Psoas muscle (tissue), 8 donors: ENCODE data around the gene CLASP1. TPM values are rescaled to one million over a fixed set of nuclear protein-coding genes. Genes with fewer than 3 reads are reported as not detected.

ENCODE experiments used
- ATAC-seq, 4 donors: fragments of 200-7000 bp; cut with Tn5 transposase; one replicate each; pipeline ENCODE4 v1.9.1; 2020; ENCODE audit warnings: moderate library complexity in 3 of 4, mild to moderate bottlenecking in 2 of 4
- DNase-seq, 2 donors: peaks; one replicate each; pipeline ENCODE4 v3.0.0-alpha.2; 2020
- H3K27ac ChIP-seq: fragments of 200-600 bp; one replicate; pipeline ENCODE4 v1.8.0; 2022
- H3K27me3 ChIP-seq, 3 donors: fragments of 200-600 bp in 1 of 3; one replicate each; pipeline versions ENCODE4 v1.6.1 to v1.8.0; 2013 to 2022; ENCODE audit warnings: low read length in 2 of 3, mild to moderate bottlenecking in 2 of 3, moderate library complexity in 1 of 3; ENCODE audit not compliant: insufficient read depth in 3 of 3
- H3K36me3 ChIP-seq, 2 donors: fragments of 200-600 bp in 1 of 2; one replicate each; pipeline versions ENCODE4 v1.6.1 to v1.8.0; 2013 to 2022; ENCODE audit warnings: low read depth in 1 of 2, mild to moderate bottlenecking in 1 of 2, moderate library complexity in 1 of 2; ENCODE audit not compliant: insufficient read depth in 1 of 2
- H3K4me1 ChIP-seq: fragments of 200-600 bp; one replicate; pipeline ENCODE4 v1.8.0; 2022
- H3K4me3 ChIP-seq: fragments of 200-600 bp; one replicate; pipeline ENCODE4 v1.8.0; 2022; ENCODE audit warnings: mild to moderate bottlenecking
- H3K9me3 ChIP-seq: fragments of 200-600 bp; one replicate; pipeline ENCODE4 v1.8.0; 2022
- WGBS, 3 donors: extraction: QIAGEN DNeasy Blood & Tissue Kit; methylation state at CpG; one replicate each; pipeline versions ENCODE4 v1.1.6 to v1.1.7; 2013; 5-methylcytosine and 5-hydroxymethylcytosine counted together
- intact Hi-C, 2 donors: fragments of 100-400 bp; cut with DNase I; formaldehyde crosslinking; loops; one replicate each; pipeline versions ENCODE4 v1.11.0 to v1.14.2; 2022
- polyA plus RNA-seq, 3 donors: library from polyadenylated mRNA; stranded (reverse); fragments of 200-250 nt; gene quantifications; one replicate each; pipeline ENCODE4 v1.2.3, GENCODE V29; 2013
- total RNA-seq, 4 donors: library from RNA; stranded (reverse); fragmentation: NEBNext Ultra II Directional in 2 of 4; extraction: Animal tissue kit (Norgen Biotek cat#: 25700) in 2 of 4; gene quantifications; one replicate each; pipeline versions ENCODE4 v1.2.1 to v1.2.4, GENCODE V29; 2021 to 2023
- TF ChIP-seq, protein P1 (sequence below): fragments of 200-600 bp; IDR thresholded peaks from one replicate; pipeline ENCODE4 v1.8.0; 2022; ENCODE audit warnings: antibody characterized with exemption
- donor health status: healthy with polysubstance abuse.
- donor health status: DM: no; HTN: no; CAD: no; lungs with moderate emphysema.
- donor health status: Bipolar disorder and iron deficiency.
- donor health status: healthy.
- donor health status: DM: yes; HTN: yes; CAD: no.
- donor health status: DM: no; HTN: no; CAD: no.
- donor health status: DM: no; HTN: no; CAD: no.
- donor health status: DM: yes; HTN: yes; CAD: no.

Gene CLASP1
- total and polyA plus RNA-seq, 7 donors: 11.6 to 60.7 (median 38.8) TPM

DNA sequence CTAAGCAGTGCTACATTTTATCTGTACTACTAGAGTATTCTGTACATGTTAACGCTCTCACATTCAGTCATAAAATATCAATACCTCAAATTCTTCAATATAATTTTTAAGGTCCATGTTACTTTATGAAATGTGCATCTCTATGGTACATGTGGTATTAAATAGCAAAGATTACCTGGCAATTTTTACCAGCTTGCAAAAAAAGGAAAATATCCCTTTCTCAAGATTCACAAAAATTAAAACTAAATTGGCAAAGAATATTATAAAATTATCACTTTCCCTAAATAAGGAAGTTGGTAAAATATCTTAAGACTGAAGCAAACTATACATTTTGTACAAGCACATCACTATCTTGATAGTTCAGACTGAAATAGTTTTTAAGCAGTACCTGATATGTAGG lies 233.5 kb downstream of the CLASP1 start:
- TF ChIP-seq, protein P1, sequence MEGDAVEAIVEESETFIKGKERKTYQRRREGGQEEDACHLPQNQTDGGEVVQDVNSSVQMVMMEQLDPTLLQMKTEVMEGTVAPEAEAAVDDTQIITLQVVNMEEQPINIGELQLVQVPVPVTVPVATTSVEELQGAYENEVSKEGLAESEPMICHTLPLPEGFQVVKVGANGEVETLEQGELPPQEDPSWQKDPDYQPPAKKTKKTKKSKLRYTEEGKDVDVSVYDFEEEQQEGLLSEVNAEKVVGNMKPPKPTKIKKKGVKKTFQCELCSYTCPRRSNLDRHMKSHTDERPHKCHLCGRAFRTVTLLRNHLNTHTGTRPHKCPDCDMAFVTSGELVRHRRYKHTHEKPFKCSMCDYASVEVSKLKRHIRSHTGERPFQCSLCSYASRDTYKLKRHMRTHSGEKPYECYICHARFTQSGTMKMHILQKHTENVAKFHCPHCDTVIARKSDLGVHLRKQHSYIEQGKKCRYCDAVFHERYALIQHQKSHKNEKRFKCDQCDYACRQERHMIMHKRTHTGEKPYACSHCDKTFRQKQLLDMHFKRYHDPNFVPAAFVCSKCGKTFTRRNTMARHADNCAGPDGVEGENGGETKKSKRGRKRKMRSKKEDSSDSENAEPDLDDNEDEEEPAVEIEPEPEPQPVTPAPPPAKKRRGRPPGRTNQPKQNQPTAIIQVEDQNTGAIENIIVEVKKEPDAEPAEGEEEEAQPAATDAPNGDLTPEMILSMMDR: no peak
- Histone ChIP-seq H3K4me1 (no peaks in the 10 kb centered on the region), H3K36me3 (peaks cover 0 to 63% of the 10 kb centered on the region in 2 donors), H3K4me3 (no peak overlapping the region), H3K9me3 (no peaks in the 10 kb centered on the region), H3K27me3 (no peaks in the 10 kb centered on the region), H3K27ac (no peak overlapping the region)
- ATAC-seq: no peak
- WGBS, 3 donors: 95 to 98% (median 96%) methylated on average over 1 of the region's 1 CpG
- no peak for DNase-seq
- intact Hi-C loops: no loop called here

DNA sequence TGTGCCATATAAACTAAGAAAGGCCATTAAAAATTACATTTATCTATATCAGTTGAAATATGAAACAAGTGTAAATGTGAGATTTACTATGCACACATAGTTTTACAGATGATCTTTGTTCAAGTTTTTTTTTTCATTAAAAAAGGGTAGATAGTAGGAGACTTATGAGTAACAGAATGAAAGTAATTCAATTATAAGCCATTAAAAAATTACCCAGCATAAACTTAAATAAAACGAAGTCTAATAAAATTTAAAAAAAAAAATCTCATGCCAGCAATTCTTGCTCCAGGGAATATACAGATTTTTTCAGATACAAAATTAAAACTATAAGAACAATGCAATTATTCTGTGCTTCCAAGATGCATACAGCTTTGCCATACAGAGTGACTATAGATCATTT lies 236.9 kb downstream of the CLASP1 start:
- ATAC-seq (no peak), DNase-seq (no peak)
- no peaks in the 10 kb centered on the region for H3K27me3 ChIP-seq
- H3K4me1 ChIP-seq: no peaks in the 10 kb centered on the region
- H3K36me3 ChIP-seq: peaks cover 0 to 66% of the 10 kb centered on the region in 2 donors
- 86 to 92% (median 90%) methylated on average over 1 of the region's 1 CpG for WGBS, 3 donors
- TF ChIP-seq, protein P1: no peak
- H3K9me3 ChIP-seq: no peaks in the 10 kb centered on the region
- no peak overlapping the region for H3K4me3 ChIP-seq
- intact Hi-C loops: no loop called here
- H3K27ac ChIP-seq: no peak overlapping the region

DNA sequence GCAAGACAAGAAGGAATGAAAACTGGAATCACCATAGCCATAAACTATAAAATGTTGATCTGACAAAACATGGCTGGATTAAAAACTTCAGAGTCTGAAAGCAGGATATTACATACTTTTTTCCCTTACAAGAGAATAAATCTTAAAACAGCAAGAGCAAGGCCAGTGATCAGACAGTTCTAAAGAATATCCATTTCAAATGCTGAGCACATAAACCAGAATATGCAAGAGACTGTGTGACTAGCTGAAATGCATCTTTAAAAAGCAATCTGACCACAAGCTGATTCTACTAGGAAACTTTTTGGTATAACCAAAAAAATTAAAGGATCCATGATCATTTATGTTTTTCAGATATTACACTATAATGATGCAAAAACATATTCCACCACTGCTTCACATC lies 239.3 kb downstream of the CLASP1 start:
- Histone ChIP-seq H3K9me3 (no peaks in the 10 kb centered on the region), H3K4me1 (no peaks in the 10 kb centered on the region), H3K36me3 (peaks cover 0 to 75% of the 10 kb centered on the region in 2 donors), H3K27ac (no peak overlapping the region), H3K27me3 (no peaks in the 10 kb centered on the region), H3K4me3 (no peak overlapping the region)
- intact Hi-C loops: loop anchor here in 1 of 2 donors (5.0 kb wide), 1 partner anchor 47 kb away; no protein-coding TSS in a partner anchor
- TF ChIP-seq, protein P1: no peak
- DNase-seq: no peak
- no peak for ATAC-seq

DNA sequence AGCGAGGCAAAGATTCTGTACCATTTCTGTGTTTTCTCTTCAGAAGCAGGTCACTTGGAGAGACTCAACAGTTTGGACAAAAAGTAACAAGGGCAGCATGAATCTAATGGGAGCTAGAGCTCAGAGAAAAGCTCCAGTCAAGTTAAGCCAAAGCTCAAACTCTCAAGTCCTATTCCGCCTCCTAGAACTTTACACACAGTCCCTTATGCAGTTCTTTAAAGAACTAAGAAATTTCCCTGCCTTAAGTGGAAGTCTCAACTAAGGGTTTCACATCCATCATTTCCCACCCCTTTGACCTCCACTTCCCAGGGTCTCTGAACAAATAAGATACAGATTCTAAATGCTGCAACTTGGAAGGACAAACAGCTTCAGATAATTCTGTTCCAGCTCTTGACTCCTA lies 239.9 kb downstream of the CLASP1 start:
- no peak for DNase-seq
- Histone ChIP-seq H3K4me3 (no peak overlapping the region), H3K27ac (no peak overlapping the region), H3K9me3 (no peaks in the 10 kb centered on the region), H3K4me1 (no peaks in the 10 kb centered on the region), H3K36me3 (peaks cover 3 to 76% of the 10 kb centered on the region in 2 donors), H3K27me3 (no peaks in the 10 kb centered on the region)
- ATAC-seq: no peak
- intact Hi-C loops: loop anchor here in 1 of 2 donors (5.0 kb wide), 1 partner anchor 48 kb away; no protein-coding TSS in a partner anchor
- TF ChIP-seq, protein P1: no peak
- WGBS, 3 donors: 89 to 95% (median 92%) methylated on average over 2 of the region's 2 CpGs

DNA sequence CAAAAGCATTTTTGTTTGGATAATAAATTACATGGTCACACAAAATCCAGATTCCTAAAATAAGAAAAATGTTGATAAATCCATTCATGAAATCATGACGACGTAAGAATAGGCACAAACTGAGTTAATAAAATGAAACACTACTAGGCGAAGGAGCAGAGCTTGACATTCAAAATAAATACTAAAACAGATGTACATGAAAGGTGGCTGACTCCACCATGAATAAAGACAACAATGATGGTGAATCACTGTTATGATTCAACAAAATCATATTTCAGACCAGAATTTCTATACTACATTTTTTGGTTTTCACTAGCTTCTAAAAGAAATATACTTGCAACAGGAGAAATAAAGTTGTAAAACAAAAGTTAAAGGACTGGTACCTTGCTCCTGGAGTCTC lies 240.6 kb downstream of the CLASP1 start:
- TF ChIP-seq, protein P1: no peak
- Histone ChIP-seq H3K27ac (no peak overlapping the region), H3K4me3 (no peak overlapping the region), H3K4me1 (no peaks in the 10 kb centered on the region), H3K9me3 (no peaks in the 10 kb centered on the region), H3K36me3 (peaks cover 3 to 76% of the 10 kb centered on the region in 2 donors), H3K27me3 (no peaks in the 10 kb centered on the region)
- DNase-seq: no peak
- no peak for ATAC-seq
- 87 to 91% (median 89%) methylated on average over 3 of the region's 3 CpGs for WGBS, 3 donors
- intact Hi-C loops: loop anchor here in 1 of 2 donors (5.0 kb wide), 1 partner anchor 49 kb away; no protein-coding TSS in a partner anchor
